Measurements from ENCODE around the gene NEURL4.
A peak's percentile ranks its signal among the peaks of the same experiment; 100 is the strongest.

NEURL4 gene

GRCh38 chr17:7357381-7357780 lies 28.2 kb upstream of the NEURL4 start:
- H3K9me3 ChIP-seq (ENCODE audit: severe bottlenecking): no peaks in the 10 kb centered on the region
- H3K27me3 ChIP-seq (ENCODE audit: insufficient read depth, poor library complexity, severe bottlenecking): no peaks in the 10 kb centered on the region
- ATAC-seq (ENCODE audit: low read depth) (no peak), DNase-seq (ENCODE audit: low spot score) (no peak)
- H3K4me3 ChIP-seq (ENCODE audit: severe bottlenecking): no peak overlapping the region
- no peak overlapping the region for H3K27ac ChIP-seq (ENCODE audit: poor library complexity, severe bottlenecking)
- no peaks in the 10 kb centered on the region for H3K36me3 ChIP-seq (ENCODE audit: low read depth)
- H3K4me1 ChIP-seq (ENCODE audit: insufficient read depth, poor library complexity, severe bottlenecking): peaks cover 15% of the 10 kb centered on the region
- TF ChIP-seq CTCF (IDR thresholded peaks at IDR 0.05; ENCODE audit: poor library complexity, severe bottlenecking): no peak

GRCh38 chr17:7356756-7357155 lies 27.6 kb upstream of the NEURL4 start:
- H3K36me3 ChIP-seq (ENCODE audit: low read depth): no peaks in the 10 kb centered on the region
- DNase-seq (ENCODE audit: low spot score) (no peak), ATAC-seq (ENCODE audit: low read depth) (no peak)
- no peaks in the 10 kb centered on the region for H3K9me3 ChIP-seq (ENCODE audit: severe bottlenecking)
- TF ChIP-seq CTCF (IDR thresholded peaks at IDR 0.05; ENCODE audit: poor library complexity, severe bottlenecking): no peak
- H3K27me3 ChIP-seq (ENCODE audit: insufficient read depth, poor library complexity, severe bottlenecking): no peaks in the 10 kb centered on the region
- no peak overlapping the region for H3K27ac ChIP-seq (ENCODE audit: poor library complexity, severe bottlenecking)
- H3K4me1 ChIP-seq (ENCODE audit: insufficient read depth, poor library complexity, severe bottlenecking): peaks cover 15% of the 10 kb centered on the region
- no peak overlapping the region for H3K4me3 ChIP-seq (ENCODE audit: severe bottlenecking)

DNA sequence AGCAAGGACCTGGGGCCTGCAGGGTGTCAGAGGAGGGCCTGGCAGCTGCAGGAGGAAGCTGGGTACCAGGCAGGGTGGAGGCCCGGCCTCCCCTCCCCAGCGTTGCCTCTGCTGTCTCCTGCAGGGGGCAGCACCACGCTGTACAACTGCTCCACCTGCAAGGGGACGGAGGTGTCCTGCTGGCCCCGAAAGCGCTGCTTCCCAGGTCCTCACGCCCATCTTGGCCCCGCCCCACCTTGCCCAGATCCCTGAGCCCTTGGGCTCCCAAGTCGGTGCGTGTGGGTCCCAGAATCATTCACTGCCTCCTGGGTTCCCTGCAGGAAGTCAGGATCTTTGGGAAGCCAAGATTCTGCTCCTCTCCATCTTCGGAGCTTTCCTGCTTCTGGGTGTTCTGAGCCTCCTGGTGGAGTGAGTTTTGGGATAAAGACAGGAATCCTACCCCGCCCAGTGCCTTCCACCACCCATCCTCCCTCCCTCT lies 27.0 kb upstream of the NEURL4 start:
- peak; percentile 9; the same call in 1 of the 3 replicates for ATAC-seq (ENCODE audit: low read depth)

DNA sequence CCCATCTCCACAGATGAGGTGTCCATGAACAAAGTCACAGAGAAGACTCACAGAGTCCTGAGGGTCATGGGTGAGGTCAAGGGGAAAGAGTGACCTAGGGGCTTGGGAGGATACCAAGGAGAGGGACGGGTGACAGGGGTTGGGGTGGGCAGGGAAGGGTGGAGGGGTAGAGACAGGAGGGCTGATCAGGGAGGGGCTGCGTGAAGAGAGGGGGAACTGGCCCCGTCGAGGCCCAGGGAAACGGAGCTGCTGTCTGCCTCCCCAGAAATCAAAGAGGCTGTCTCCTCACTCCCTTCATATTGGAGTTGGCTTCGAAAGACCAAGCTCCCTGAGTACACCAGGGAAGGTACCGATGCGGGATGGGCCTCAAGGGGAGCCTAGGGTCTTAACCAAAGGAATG lies 26.4 kb upstream of the NEURL4 start:
- H3K27ac ChIP-seq (ENCODE audit: poor library complexity, severe bottlenecking): peak overlapping the region; percentile 99
- DNase-seq (ENCODE audit: low spot score): no peak
- TF ChIP-seq CTCF (IDR thresholded peaks at IDR 0.05; ENCODE audit: poor library complexity, severe bottlenecking): no peak
- no peak for ATAC-seq (ENCODE audit: low read depth)
- H3K9me3 ChIP-seq (ENCODE audit: severe bottlenecking): no peaks in the 10 kb centered on the region
- no peaks in the 10 kb centered on the region for H3K27me3 ChIP-seq (ENCODE audit: insufficient read depth, poor library complexity, severe bottlenecking)
- peaks cover 15% of the 10 kb centered on the region for H3K4me1 ChIP-seq (ENCODE audit: insufficient read depth, poor library complexity, severe bottlenecking)
- H3K36me3 ChIP-seq (ENCODE audit: low read depth): no peaks in the 10 kb centered on the region
- H3K4me3 ChIP-seq (ENCODE audit: severe bottlenecking): no peak overlapping the region

More for the DNA sequence above, 27.0 kb upstream of the NEURL4 start:
- H3K4me3 ChIP-seq (ENCODE audit: severe bottlenecking): no peak overlapping the region
- peaks cover 15% of the 10 kb centered on the region for H3K4me1 ChIP-seq (ENCODE audit: insufficient read depth, poor library complexity, severe bottlenecking)
- DNase-seq (ENCODE audit: low spot score): no peak
- H3K36me3 ChIP-seq (ENCODE audit: low read depth): no peaks in the 10 kb centered on the region
- no peak overlapping the region for H3K27ac ChIP-seq (ENCODE audit: poor library complexity, severe bottlenecking)
- no peaks in the 10 kb centered on the region for H3K9me3 ChIP-seq (ENCODE audit: severe bottlenecking)
- peak; percentile 81 for TF ChIP-seq CTCF (IDR thresholded peaks at IDR 0.05; ENCODE audit: poor library complexity, severe bottlenecking)
- no peaks in the 10 kb centered on the region for H3K27me3 ChIP-seq (ENCODE audit: insufficient read depth, poor library complexity, severe bottlenecking)

- TF ChIP-seq CTCF (IDR thresholded peaks at IDR 0.05; ENCODE audit: poor library complexity, severe bottlenecking): no peak
Observed at GRCh38 chr17:7355053-7355452, 25.9 kb upstream of the NEURL4 start, which contains the start of gene TMEM95. Gene TMEM95 (plus strand): TSS chr17:7355156. CDS start chr17:7355205, 49 bp downstream.

More at GRCh38 chr17:7355053-7355452, 25.9 kb upstream of the NEURL4 start, which contains the start of gene TMEM95:
- H3K27me3 ChIP-seq (ENCODE audit: insufficient read depth, poor library complexity, severe bottlenecking): no peaks in the 10 kb centered on the region
- H3K27ac ChIP-seq (ENCODE audit: poor library complexity, severe bottlenecking): peak within 1 kb of the TSS; percentile 99
- ATAC-seq (ENCODE audit: low read depth) (no peak), DNase-seq (ENCODE audit: low spot score) (no peak)
- H3K4me1 ChIP-seq (ENCODE audit: insufficient read depth, poor library complexity, severe bottlenecking): peaks cover 15% of the 10 kb centered on the region
- no peaks in the 10 kb centered on the region for H3K36me3 ChIP-seq (ENCODE audit: low read depth)
- no peaks in the 10 kb centered on the region for H3K9me3 ChIP-seq (ENCODE audit: severe bottlenecking)
- H3K4me3 ChIP-seq (ENCODE audit: severe bottlenecking): peak within 1 kb of the TSS; percentile 81

Data from RWPE2 (cell line).